ENCODE results near the gene WWOX. TPM values are rescaled to one million over a fixed set of nuclear protein-coding genes. Genes with fewer than 3 reads are reported as not detected.

The WWOX gene
- total and polyA plus RNA-seq, 2 donors (not counting 3 experiments of a cell fraction or from before 2014, with no cell fraction given), result 6.2 to 12.5 TPM

DNA sequence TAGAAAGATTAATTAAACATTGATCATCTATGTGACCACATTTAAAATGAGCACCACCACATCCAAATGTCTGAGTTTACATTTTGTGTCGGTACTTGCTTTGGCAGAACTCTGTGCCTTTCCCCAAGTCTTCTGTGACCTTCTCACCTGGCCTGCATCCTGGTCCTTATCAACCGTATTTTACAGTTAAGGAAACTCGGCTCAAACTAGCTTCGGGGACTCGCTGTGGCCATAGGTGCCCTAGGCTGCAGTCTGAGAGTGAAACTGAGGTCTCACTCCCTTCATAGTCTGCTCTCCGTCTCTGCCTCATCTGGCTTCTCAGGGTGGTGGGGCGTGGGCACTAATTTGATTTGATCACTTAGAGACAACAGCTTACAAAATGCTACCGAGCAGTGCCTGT, 555.5 kb downstream of the WWOX start:
- Histone ChIP-seq H3K4me3 (replicated peaks in 1 of 3; ENCODE audit: insufficient read depth in 1 of 3, low read depth in 1 of 3, low read length in 3 of 3) (no peak overlapping the region), H3K4me1 (ENCODE audit: control insufficient read depth, extremely low read depth, insufficient read depth, low read length) (no peaks in the 10 kb centered on the region), H3K9me1 (replicated peaks; ENCODE audit: control insufficient read depth, extremely low read depth, insufficient read depth, low read length) (no peaks in the 10 kb centered on the region), H3K4me2 (ENCODE audit: insufficient read depth, low read length) (no peak overlapping the region), H3K79me2 (ENCODE audit: control insufficient read depth, insufficient read depth, low read length) (no peaks in the 10 kb centered on the region), H3K27me3 (ENCODE audit: control insufficient read depth in 2 of 2, insufficient read depth in 2 of 2, low read length in 2 of 2) (no peaks in the 10 kb centered on the region), H3K36me3 (ENCODE audit: control insufficient read depth in 2 of 2, extremely low read depth in 1 of 2, insufficient read depth in 2 of 2, low read length in 2 of 2) (no peaks in the 10 kb centered on the region), H3K27ac (ENCODE audit: insufficient read depth, low read depth, low read length) (no peak overlapping the region), H2AFZ (ENCODE audit: low read depth, low read length) (no peak overlapping the region), H3K9me3 (replicated peaks; ENCODE audit: control insufficient read depth, insufficient read depth, low read length) (peaks cover 2% of the 10 kb centered on the region), H4K20me1 (replicated peaks; ENCODE audit: control insufficient read depth, extremely low read depth, insufficient read depth, low read length) (no peaks in the 10 kb centered on the region), H3K9ac (replicated peaks; ENCODE audit: extremely low read depth, insufficient read depth, low read length) (no peak overlapping the region)
- FAIRE-seq (no peak), DNase-seq (ENCODE audit: low read depth, low spot score) (no peak)
- POLR2A ChIA-PET, result no interaction called here
- BruUV-seq (replicated peaks), result no TSS peak
- TF ChIP-seq POLR2A (IDR thresholded peaks at IDR 0.05; ENCODE audit: low read depth, low read length), result no peak
- TF ChIP-seq MYC (IDR thresholded peaks at IDR 0.05; ENCODE audit: low read depth, low read length), result no peak
- no peak for TF ChIP-seq GATA2 (IDR thresholded peaks at IDR 0.05; ENCODE audit: insufficient read depth, insufficient read length, low read depth, low read length)
- TF ChIP-seq, protein P1, sequence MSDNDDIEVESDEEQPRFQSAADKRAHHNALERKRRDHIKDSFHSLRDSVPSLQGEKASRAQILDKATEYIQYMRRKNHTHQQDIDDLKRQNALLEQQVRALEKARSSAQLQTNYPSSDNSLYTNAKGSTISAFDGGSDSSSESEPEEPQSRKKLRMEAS (IDR thresholded peaks at IDR 0.05; ENCODE audit: insufficient read depth, insufficient read length), result no peak
- no peak for TF ChIP-seq EZH2 (IDR thresholded peaks at IDR 0.05; ENCODE audit: borderline replicate concordance, low read depth, low read length, severe bottlenecking)
- TF ChIP-seq POLR2AphosphoS5 (IDR thresholded peaks at IDR 0.05; ENCODE audit: insufficient read depth, low read depth, low read length), result no peak
- TF ChIP-seq JUN (IDR thresholded peaks at IDR 0.05; ENCODE audit: borderline replicate concordance, insufficient read depth, insufficient read length, low read depth), result no peak
- TF ChIP-seq, protein P2, sequence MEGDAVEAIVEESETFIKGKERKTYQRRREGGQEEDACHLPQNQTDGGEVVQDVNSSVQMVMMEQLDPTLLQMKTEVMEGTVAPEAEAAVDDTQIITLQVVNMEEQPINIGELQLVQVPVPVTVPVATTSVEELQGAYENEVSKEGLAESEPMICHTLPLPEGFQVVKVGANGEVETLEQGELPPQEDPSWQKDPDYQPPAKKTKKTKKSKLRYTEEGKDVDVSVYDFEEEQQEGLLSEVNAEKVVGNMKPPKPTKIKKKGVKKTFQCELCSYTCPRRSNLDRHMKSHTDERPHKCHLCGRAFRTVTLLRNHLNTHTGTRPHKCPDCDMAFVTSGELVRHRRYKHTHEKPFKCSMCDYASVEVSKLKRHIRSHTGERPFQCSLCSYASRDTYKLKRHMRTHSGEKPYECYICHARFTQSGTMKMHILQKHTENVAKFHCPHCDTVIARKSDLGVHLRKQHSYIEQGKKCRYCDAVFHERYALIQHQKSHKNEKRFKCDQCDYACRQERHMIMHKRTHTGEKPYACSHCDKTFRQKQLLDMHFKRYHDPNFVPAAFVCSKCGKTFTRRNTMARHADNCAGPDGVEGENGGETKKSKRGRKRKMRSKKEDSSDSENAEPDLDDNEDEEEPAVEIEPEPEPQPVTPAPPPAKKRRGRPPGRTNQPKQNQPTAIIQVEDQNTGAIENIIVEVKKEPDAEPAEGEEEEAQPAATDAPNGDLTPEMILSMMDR (IDR thresholded peaks at IDR 0.05; ENCODE audit: extremely low read depth in 1 of 2, insufficient read depth in 1 of 2, low read depth in 1 of 2, low read length in 2 of 2), result no peak
- no peak for TF ChIP-seq FOS (IDR thresholded peaks at IDR 0.05; ENCODE audit: borderline replicate concordance, insufficient read depth, low read length)
- CTCF ChIA-PET, result no interaction called here
- intact Hi-C loops (cut with micrococcal nuclease), result no loop called here
- dilution Hi-C loops (cut with MboI; ENCODE audit: extremely low pct_ligation_motif_present, low sequenced_read_pairs), result no loop called here
